Breast epithelium (tissue), 3 donors: ENCODE measurements around the gene C19orf33.

Experiments used
- POLR2AphosphoS5 ChIP-seq, 3 donors: sonication (generic); formaldehyde crosslinking; IDR thresholded peaks; one replicate each; pipeline ENCODE4 v1.6.1; 2017; ENCODE audit warnings: antibody characterized with exemption in 3 of 3
- TF ChIP-seq, protein P1 (sequence below), 3 donors: fragments of 450-650 bp; IDR thresholded peaks; one replicate each; pipeline ENCODE4 v1.5.1; 2016 to 2017; ENCODE audit warnings: antibody characterized with exemption in 3 of 3, mild to moderate bottlenecking in 3 of 3, moderate library complexity in 3 of 3

DNA sequence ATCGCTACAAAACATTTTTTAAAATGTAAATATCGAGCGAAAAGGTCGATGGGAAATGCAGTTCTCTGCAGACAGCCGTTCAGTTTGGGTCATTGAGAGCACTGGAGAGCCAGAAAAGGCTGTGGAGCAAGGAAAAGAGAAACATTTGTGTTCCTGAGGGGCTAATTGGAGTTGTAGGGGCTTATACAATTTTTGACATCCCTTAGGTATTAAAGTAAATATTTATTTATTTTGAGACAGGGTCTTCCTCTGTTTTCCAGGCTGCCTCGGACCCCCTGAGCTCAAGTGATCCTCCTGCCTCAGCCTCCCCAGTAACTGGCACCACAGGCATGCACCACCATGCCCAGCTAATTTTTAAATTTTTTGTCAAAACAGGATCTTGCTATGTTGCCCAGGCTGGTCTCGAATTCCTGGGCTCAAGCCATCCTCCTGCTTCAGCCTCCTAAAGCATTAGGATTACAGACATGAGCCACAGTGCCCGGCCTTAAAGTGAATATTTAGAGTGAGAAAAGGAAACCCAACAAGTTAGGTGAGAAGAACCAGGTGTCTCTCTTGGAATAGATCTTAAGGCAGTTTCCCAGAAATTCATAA is 12.5 kb downstream of the C19orf33 start:
- TF ChIP-seq POLR2AphosphoS5 (IDR thresholded peaks at IDR 0.05) = no peak
- TF ChIP-seq, protein P1, sequence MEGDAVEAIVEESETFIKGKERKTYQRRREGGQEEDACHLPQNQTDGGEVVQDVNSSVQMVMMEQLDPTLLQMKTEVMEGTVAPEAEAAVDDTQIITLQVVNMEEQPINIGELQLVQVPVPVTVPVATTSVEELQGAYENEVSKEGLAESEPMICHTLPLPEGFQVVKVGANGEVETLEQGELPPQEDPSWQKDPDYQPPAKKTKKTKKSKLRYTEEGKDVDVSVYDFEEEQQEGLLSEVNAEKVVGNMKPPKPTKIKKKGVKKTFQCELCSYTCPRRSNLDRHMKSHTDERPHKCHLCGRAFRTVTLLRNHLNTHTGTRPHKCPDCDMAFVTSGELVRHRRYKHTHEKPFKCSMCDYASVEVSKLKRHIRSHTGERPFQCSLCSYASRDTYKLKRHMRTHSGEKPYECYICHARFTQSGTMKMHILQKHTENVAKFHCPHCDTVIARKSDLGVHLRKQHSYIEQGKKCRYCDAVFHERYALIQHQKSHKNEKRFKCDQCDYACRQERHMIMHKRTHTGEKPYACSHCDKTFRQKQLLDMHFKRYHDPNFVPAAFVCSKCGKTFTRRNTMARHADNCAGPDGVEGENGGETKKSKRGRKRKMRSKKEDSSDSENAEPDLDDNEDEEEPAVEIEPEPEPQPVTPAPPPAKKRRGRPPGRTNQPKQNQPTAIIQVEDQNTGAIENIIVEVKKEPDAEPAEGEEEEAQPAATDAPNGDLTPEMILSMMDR (IDR thresholded peaks at IDR 0.05) = no peak
